ENCODE results near the gene PLEKHG5. TPM values are rescaled to one million over a fixed set of nuclear protein-coding genes. Genes with fewer than 3 reads are reported as not detected.
A peak's percentile ranks its signal among the peaks of the same experiment; 100 is the strongest.

The PLEKHG5 gene
- total and polyA plus RNA-seq, 4 donors = 2.6 to 39.3 (median 7.3) TPM

- ATAC-seq (ENCODE audit: low FRiP score) (no peak), DNase-seq (peak in 1 of 2 donors; percentile 20)
- Histone ChIP-seq H3K9me3 (ENCODE audit: control insufficient read depth, low read length) (no peaks in the 10 kb centered on the region), H3K27me3 (ENCODE audit: control insufficient read depth in 1 of 2, insufficient read depth in 2 of 2, low read length in 1 of 2) (no peaks in the 10 kb centered on the region), H3K27ac (ENCODE audit: low read depth in 1 of 2, low read length in 2 of 2) (no peak overlapping the region), H3K4me3 (ENCODE audit: low read length in 2 of 2) (no peak overlapping the region), H3K36me3 (ENCODE audit: control insufficient read depth in 1 of 2, insufficient read depth in 2 of 2, low read length in 1 of 2) (peaks cover 0 to 18% of the 10 kb centered on the region in 2 donors), H3K4me1 (ENCODE audit: control insufficient read depth in 1 of 2, insufficient read depth in 2 of 2, low read length in 2 of 2) (no peaks in the 10 kb centered on the region)
- intact Hi-C loops (cut with DNase I) = no loop called here
- 89 to 90% methylated on average over 7 of the region's 7 CpGs for WGBS, 2 donors
Measured at GRCh38 chr1:6528492-6528891, 37.0 kb upstream of the PLEKHG5 start.

GRCh38 chr1:6526316-6526715 lies 34.8 kb upstream of the PLEKHG5 start:
- Histone ChIP-seq H3K36me3 (ENCODE audit: control insufficient read depth in 1 of 2, insufficient read depth in 2 of 2, low read length in 1 of 2) (peaks cover 0 to 12% of the 10 kb centered on the region in 2 donors), H3K27ac (ENCODE audit: low read depth in 1 of 2, low read length in 2 of 2) (no peak overlapping the region), H3K4me1 (ENCODE audit: control insufficient read depth in 1 of 2, insufficient read depth in 2 of 2, low read length in 2 of 2) (no peaks in the 10 kb centered on the region), H3K4me3 (ENCODE audit: low read length in 2 of 2) (no peak overlapping the region), H3K9me3 (ENCODE audit: control insufficient read depth, low read length) (no peaks in the 10 kb centered on the region), H3K27me3 (ENCODE audit: control insufficient read depth in 1 of 2, insufficient read depth in 2 of 2, low read length in 1 of 2) (no peaks in the 10 kb centered on the region)
- intact Hi-C loops (cut with DNase I) = no loop called here
- ATAC-seq (ENCODE audit: low FRiP score) (no peak), DNase-seq (peak in 1 of 2 donors; percentile 9)
- 81 to 85% methylated on average over 11 of the region's 11 CpGs for WGBS, 2 donors

GRCh38 chr1:6523566-6523965 lies 32.1 kb upstream of the PLEKHG5 start:
- peak; percentile 37 to 48 for DNase-seq
- Histone ChIP-seq H3K9me3 (ENCODE audit: control insufficient read depth, low read length) (no peaks in the 10 kb centered on the region), H3K27me3 (ENCODE audit: control insufficient read depth in 1 of 2, insufficient read depth in 2 of 2, low read length in 1 of 2) (no peaks in the 10 kb centered on the region), H3K4me3 (ENCODE audit: low read length in 2 of 2) (no peak overlapping the region), H3K4me1 (ENCODE audit: control insufficient read depth in 1 of 2, insufficient read depth in 2 of 2, low read length in 2 of 2) (peaks cover 0 to 4% of the 10 kb centered on the region in 2 donors), H3K27ac (ENCODE audit: low read depth in 1 of 2, low read length in 2 of 2) (no peak overlapping the region), H3K36me3 (ENCODE audit: control insufficient read depth in 1 of 2, insufficient read depth in 2 of 2, low read length in 1 of 2) (peaks cover 0 to 8% of the 10 kb centered on the region in 2 donors)
- WGBS, 2 donors = 49 to 50% methylated on average over 5 to 6 of the region's 6 CpGs
- intact Hi-C loops (cut with DNase I) = loop anchor here in 1 of 2 donors (5.0 kb wide), 1 partner anchor 36 kb away; no protein-coding TSS in a partner anchor
- ATAC-seq (ENCODE audit: low FRiP score) = no peak

- WGBS, 2 donors = 72 to 82% methylated on average over 5 of the region's 5 CpGs
- Histone ChIP-seq H3K27me3 (ENCODE audit: control insufficient read depth in 1 of 2, insufficient read depth in 2 of 2, low read length in 1 of 2) (no peaks in the 10 kb centered on the region), H3K9me3 (ENCODE audit: control insufficient read depth, low read length) (no peaks in the 10 kb centered on the region), H3K27ac (ENCODE audit: low read depth in 1 of 2, low read length in 2 of 2) (no peak overlapping the region), H3K36me3 (ENCODE audit: control insufficient read depth in 1 of 2, insufficient read depth in 2 of 2, low read length in 1 of 2) (peaks cover 0 to 5% of the 10 kb centered on the region in 2 donors), H3K4me3 (ENCODE audit: low read length in 2 of 2) (no peak overlapping the region), H3K4me1 (ENCODE audit: control insufficient read depth in 1 of 2, insufficient read depth in 2 of 2, low read length in 2 of 2) (peaks cover 0 to 4% of the 10 kb centered on the region in 2 donors)
- ATAC-seq (ENCODE audit: low FRiP score) (no peak), DNase-seq (peak in 1 of 2 donors; percentile 30)
- intact Hi-C loops (cut with DNase I) = loop anchor here in 1 of 2 donors (5.0 kb wide), 1 partner anchor 34 kb away; no protein-coding TSS in a partner anchor
Measured at GRCh38 chr1:6521536-6521935, 30.1 kb upstream of the PLEKHG5 start.

- DNase-seq (peak; percentile 79 to 84), ATAC-seq (ENCODE audit: low FRiP score) (peak; percentile 85)
- Histone ChIP-seq H3K36me3 (ENCODE audit: control insufficient read depth in 1 of 2, insufficient read depth in 2 of 2, low read length in 1 of 2) (no peaks in the 10 kb centered on the region), H3K4me1 (ENCODE audit: control insufficient read depth in 1 of 2, insufficient read depth in 2 of 2, low read length in 2 of 2) (peaks cover 0 to 4% of the 10 kb centered on the region in 2 donors), H3K9me3 (ENCODE audit: control insufficient read depth, low read length) (no peaks in the 10 kb centered on the region), H3K27me3 (ENCODE audit: control insufficient read depth in 1 of 2, insufficient read depth in 2 of 2, low read length in 1 of 2) (no peaks in the 10 kb centered on the region), H3K4me3 (ENCODE audit: low read length in 2 of 2) (no peak overlapping the region), H3K27ac (ENCODE audit: low read depth in 1 of 2, low read length in 2 of 2) (no peak overlapping the region)
- intact Hi-C loops (cut with DNase I) = loop anchor here in 1 of 2 donors (5.0 kb wide), 1 partner anchor 33 kb away; no protein-coding TSS in a partner anchor
- 6% methylated on average over 13 of the region's 13 CpGs for WGBS, 2 donors
Measured at GRCh38 chr1:6519935-6520671, 28.6 kb upstream of the PLEKHG5 start.

- Histone ChIP-seq H3K4me3 (ENCODE audit: low read length in 2 of 2) (no peak overlapping the region), H3K4me1 (ENCODE audit: control insufficient read depth in 1 of 2, insufficient read depth in 2 of 2, low read length in 2 of 2) (peaks cover 0 to 4% of the 10 kb centered on the region in 2 donors), H3K27ac (ENCODE audit: low read depth in 1 of 2, low read length in 2 of 2) (no peak overlapping the region), H3K27me3 (ENCODE audit: control insufficient read depth in 1 of 2, insufficient read depth in 2 of 2, low read length in 1 of 2) (no peaks in the 10 kb centered on the region), H3K36me3 (ENCODE audit: control insufficient read depth in 1 of 2, insufficient read depth in 2 of 2, low read length in 1 of 2) (no peaks in the 10 kb centered on the region), H3K9me3 (ENCODE audit: control insufficient read depth, low read length) (no peaks in the 10 kb centered on the region)
- intact Hi-C loops (cut with DNase I) = no loop called here
- 4 to 13% methylated on average over 11 of the region's 11 CpGs for WGBS, 2 donors
- DNase-seq (peak; percentile 59 to 82), ATAC-seq (ENCODE audit: low FRiP score) (peak; percentile 84)
Measured at GRCh38 chr1:6519491-6519934, 28.0 kb upstream of the PLEKHG5 start.

- WGBS, 2 donors = 73 to 76% methylated on average over 8 of the region's 8 CpGs
- H3K9me3 ChIP-seq (ENCODE audit: control insufficient read depth, low read length) = no peaks in the 10 kb centered on the region
- H3K4me3 ChIP-seq (ENCODE audit: low read length in 2 of 2) = no peak overlapping the region
- H3K27ac ChIP-seq (ENCODE audit: low read depth in 1 of 2, low read length in 2 of 2) = no peak overlapping the region
- DNase-seq (peak; percentile 19 to 46), ATAC-seq (ENCODE audit: low FRiP score) (no peak)
- no peaks in the 10 kb centered on the region for H3K27me3 ChIP-seq (ENCODE audit: control insufficient read depth in 1 of 2, insufficient read depth in 2 of 2, low read length in 1 of 2)
- H3K36me3 ChIP-seq (ENCODE audit: control insufficient read depth in 1 of 2, insufficient read depth in 2 of 2, low read length in 1 of 2) = no peaks in the 10 kb centered on the region
- peaks cover 0 to 4% of the 10 kb centered on the region in 2 donors for H3K4me1 ChIP-seq (ENCODE audit: control insufficient read depth in 1 of 2, insufficient read depth in 2 of 2, low read length in 2 of 2)
- intact Hi-C loops (cut with DNase I) = no loop called here
Measured at GRCh38 chr1:6517435-6517851, 26.0 kb upstream of the PLEKHG5 start.

GRCh38 chr1:6515771-6516170 lies 24.3 kb upstream of the PLEKHG5 start:
- Histone ChIP-seq H3K27me3 (ENCODE audit: control insufficient read depth in 1 of 2, insufficient read depth in 2 of 2, low read length in 1 of 2) (no peaks in the 10 kb centered on the region), H3K9me3 (ENCODE audit: control insufficient read depth, low read length) (no peaks in the 10 kb centered on the region), H3K4me3 (ENCODE audit: low read length in 2 of 2) (no peak overlapping the region), H3K27ac (ENCODE audit: low read depth in 1 of 2, low read length in 2 of 2) (no peak overlapping the region), H3K4me1 (ENCODE audit: control insufficient read depth in 1 of 2, insufficient read depth in 2 of 2, low read length in 2 of 2) (peaks cover 0 to 4% of the 10 kb centered on the region in 2 donors), H3K36me3 (ENCODE audit: control insufficient read depth in 1 of 2, insufficient read depth in 2 of 2, low read length in 1 of 2) (no peaks in the 10 kb centered on the region)
- ATAC-seq (ENCODE audit: low FRiP score) (no peak), DNase-seq (peak in 1 of 2 donors; percentile 18)
- intact Hi-C loops (cut with DNase I) = no loop called here
- 96 to 97% methylated on average over 4 of the region's 4 CpGs for WGBS, 2 donors

- DNase-seq = no peak
- Histone ChIP-seq H3K27me3 (ENCODE audit: control insufficient read depth in 1 of 2, insufficient read depth in 2 of 2, low read length in 1 of 2) (no peaks in the 10 kb centered on the region), H3K4me1 (ENCODE audit: control insufficient read depth in 1 of 2, insufficient read depth in 2 of 2, low read length in 2 of 2) (no peaks in the 10 kb centered on the region), H3K27ac (ENCODE audit: low read depth in 1 of 2, low read length in 2 of 2) (no peak overlapping the region), H3K36me3 (ENCODE audit: control insufficient read depth in 1 of 2, insufficient read depth in 2 of 2, low read length in 1 of 2) (no peaks in the 10 kb centered on the region), H3K4me3 (ENCODE audit: low read length in 2 of 2) (no peak overlapping the region), H3K9me3 (ENCODE audit: control insufficient read depth, low read length) (no peaks in the 10 kb centered on the region)
- ATAC-seq (ENCODE audit: low FRiP score) = no peak
- 24 to 26% methylated on average over 9 of the region's 9 CpGs for WGBS, 2 donors
- intact Hi-C loops (cut with DNase I) = no loop called here
Measured at GRCh38 chr1:6513320-6513801, 21.9 kb upstream of the PLEKHG5 start.
